ENCODE measurements around the gene UTS2B.

DNA sequence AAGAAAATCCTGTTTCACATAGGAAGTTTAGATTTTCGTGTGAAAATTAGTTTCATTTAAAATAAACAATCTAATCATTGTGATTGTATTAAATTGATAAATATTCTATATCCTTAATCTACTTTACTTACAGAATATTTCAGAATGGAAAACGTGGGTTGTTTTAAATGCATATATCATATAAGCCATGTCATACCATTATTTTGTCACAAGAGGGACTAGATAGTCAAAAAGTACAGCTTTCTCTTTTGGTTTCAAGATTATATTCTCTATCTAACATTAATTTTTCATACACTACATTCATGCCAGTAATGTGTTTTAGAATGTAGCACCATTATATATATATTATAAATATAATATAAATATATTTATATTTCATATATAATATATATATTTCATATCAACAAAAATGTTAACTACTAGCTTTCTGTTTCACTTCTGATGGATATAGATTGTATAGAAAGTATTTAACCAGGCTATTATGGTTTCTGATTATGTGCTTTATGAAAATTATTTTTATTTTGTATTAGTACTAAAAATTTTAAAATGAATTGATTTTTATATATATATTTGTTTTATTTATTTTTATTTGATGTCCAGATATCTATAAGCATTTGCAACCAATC is 86.0 kb downstream of the UTS2B start:
- TF ChIP-seq POLR2A (IDR thresholded peaks at IDR 0.05), result no peak
- TF ChIP-seq, protein P1, sequence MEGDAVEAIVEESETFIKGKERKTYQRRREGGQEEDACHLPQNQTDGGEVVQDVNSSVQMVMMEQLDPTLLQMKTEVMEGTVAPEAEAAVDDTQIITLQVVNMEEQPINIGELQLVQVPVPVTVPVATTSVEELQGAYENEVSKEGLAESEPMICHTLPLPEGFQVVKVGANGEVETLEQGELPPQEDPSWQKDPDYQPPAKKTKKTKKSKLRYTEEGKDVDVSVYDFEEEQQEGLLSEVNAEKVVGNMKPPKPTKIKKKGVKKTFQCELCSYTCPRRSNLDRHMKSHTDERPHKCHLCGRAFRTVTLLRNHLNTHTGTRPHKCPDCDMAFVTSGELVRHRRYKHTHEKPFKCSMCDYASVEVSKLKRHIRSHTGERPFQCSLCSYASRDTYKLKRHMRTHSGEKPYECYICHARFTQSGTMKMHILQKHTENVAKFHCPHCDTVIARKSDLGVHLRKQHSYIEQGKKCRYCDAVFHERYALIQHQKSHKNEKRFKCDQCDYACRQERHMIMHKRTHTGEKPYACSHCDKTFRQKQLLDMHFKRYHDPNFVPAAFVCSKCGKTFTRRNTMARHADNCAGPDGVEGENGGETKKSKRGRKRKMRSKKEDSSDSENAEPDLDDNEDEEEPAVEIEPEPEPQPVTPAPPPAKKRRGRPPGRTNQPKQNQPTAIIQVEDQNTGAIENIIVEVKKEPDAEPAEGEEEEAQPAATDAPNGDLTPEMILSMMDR (IDR thresholded peaks at IDR 0.05), result no peak
